HG02840 (cell line): ENCODE results near the gene CNTD1.

Experiments
- ATAC-seq: cut with Tn5 transposase; IDR thresholded peaks from one replicate; pipeline ENCODE4 v1.9.1; 2021; ENCODE audit warnings: mild to moderate bottlenecking, moderate library complexity, moderate number of reproducible peaks; ENCODE audit not compliant: unreplicated experiment, low FRiP score

Gene CNTD1

GRCh38 chr17:42803074-42803883, 4.6 kb downstream of the CNTD1 start:
- no peak for ATAC-seq

DNA sequence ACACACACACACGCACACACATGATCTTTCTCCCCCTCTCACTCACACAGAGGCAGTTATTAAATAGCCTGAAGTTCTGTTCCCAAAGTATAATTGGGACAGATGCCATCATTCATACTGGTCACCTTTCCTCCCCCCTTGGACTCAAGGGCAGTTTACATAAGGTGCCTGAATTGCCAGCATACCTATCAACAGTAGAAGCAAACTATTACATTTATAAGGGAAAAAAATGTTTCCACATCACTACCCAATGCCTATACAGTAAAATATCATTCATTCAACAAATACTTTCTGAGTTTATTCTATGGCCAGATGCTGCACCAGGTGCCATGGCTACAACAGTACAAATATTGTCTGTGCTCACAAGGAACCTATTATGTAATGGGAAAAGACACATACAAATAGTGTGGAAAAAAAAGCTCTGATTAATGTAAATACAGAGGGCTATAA, 6.3 kb downstream of the CNTD1 start:
- no peak for ATAC-seq

DNA sequence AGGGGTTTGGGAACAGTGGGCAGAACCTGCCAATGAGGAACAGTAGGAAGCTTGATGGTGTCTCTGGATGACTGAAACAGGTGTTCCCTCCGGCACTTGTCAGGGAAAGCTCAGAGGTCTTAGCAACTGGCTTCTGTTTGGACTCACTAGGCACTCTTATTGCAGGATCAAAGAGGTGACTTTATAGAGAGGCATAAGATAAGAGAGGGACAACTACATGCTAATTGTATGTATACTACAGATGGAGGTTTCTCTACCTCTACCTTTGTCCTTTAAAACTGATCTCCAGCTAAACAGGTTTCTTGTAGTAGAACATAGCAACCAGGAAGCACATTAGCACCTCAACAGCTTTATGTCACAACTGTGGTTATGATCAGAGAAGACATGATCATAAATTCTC, 7.6 kb downstream of the CNTD1 start:
- no peak for ATAC-seq

DNA sequence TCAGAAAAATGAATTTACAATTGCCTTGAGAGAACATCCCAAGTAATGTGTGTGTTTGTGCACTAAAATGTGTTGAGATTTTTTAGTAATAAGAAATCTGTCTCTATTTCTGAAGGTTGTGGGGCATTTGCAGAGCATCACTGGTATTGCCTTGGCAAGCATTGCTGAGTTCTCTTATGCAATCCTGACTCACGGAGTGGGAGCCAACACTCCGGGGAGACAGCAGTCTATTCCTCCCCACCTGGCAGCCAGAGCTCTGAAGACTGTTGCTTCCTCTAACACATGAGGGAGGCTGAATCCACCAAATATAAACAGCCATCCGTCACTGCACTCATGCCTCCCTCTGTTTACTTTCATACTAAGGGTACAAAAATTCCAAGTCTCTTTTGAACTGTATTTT, 10.6 kb downstream of the CNTD1 start:
- no peak for ATAC-seq

DNA sequence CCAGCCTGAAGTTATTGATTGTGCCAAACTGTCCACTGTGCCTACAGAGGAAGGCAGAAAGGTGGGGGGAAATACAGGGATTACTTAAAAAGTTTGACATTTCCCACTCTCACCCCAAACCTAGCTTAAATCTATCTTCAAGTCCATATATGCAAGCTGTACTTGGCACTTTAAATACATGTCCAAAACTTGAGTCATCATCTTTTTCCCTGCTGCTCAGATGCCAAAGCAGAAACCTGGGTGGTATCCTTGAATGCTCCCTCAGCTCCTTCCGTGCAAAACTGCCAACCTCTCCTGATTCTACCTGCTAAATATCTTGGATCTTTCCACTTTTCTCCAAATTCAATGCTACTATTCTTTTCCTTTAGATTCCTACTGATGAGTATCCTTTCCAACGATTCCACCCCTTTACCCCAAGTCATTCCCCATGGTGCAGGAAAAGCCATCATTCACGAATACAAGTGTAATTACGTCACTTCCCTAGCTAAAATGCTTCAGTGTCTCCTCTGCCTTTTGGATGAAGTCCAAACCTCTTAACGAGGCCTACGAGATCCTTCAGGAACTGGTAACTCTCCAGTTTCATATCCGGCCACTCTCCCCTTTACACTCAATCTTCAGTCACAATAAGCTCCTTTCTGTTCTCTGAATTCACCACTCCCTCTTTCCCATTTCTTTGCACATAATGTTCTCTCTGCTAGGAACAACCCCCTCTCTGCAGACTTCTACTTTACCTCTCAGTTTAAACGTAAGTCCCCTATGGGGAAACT, 16.2 kb downstream of the CNTD1 start:
- no peak for ATAC-seq

GRCh38 chr17:42817866-42818265, 19.2 kb downstream of the CNTD1 start:
- ATAC-seq = no peak

- ATAC-seq = no peak
Observed at GRCh38 chr17:42818379-42818778, 19.7 kb downstream of the CNTD1 start.

DNA sequence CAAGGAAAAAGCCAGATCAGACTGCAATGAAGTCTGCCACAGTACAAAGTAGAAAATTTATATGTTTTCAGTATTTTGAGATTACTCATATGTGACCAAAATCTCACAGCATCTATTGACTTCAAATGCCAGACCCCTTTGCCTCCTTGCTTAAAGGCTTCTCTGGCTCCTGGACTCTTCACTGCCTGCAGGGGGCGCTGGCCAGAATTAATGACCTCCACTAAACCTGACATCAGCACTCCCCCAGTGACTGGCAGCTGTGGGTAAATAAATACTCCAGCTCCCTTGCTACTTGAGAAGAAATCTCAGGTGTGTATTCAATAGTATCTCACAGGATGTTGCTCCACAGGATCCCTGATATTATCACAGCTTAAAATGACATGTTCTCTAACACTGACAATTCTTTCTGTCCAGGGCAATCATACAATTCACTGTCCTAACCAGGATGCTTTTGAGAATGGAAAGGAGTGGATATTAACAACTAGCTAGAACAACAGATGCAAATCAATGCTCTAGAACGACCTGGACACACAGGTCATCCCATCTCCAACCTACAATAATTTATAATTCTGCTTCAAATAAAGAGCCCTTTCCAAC, 21.4 kb downstream of the CNTD1 start:
- no peak for ATAC-seq

DNA sequence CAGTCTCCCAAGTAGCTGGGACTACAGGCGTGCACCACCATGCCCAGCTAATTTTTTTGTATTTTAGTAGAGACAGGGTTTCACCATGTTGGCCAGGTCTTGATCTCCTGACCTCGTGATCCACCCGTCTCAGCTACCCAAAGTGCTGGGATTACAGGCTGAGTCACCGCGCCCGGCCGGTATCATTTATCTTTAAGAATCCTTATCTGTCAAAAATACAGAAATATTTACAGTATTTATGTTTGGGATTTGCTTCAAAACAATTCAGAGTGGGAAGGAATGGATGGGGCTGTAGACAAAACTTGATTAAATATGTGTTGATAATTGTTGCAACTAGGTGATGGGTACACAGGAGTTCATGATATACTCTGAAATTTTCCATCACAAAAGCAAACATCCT, 22.5 kb downstream of the CNTD1 start:
- no peak for ATAC-seq

GRCh38 chr17:42827472-42827871, 28.8 kb downstream of the CNTD1 start:
- ATAC-seq = no peak

- ATAC-seq = no peak
Observed at GRCh38 chr17:42830971-42831370, 32.3 kb downstream of the CNTD1 start.

DNA sequence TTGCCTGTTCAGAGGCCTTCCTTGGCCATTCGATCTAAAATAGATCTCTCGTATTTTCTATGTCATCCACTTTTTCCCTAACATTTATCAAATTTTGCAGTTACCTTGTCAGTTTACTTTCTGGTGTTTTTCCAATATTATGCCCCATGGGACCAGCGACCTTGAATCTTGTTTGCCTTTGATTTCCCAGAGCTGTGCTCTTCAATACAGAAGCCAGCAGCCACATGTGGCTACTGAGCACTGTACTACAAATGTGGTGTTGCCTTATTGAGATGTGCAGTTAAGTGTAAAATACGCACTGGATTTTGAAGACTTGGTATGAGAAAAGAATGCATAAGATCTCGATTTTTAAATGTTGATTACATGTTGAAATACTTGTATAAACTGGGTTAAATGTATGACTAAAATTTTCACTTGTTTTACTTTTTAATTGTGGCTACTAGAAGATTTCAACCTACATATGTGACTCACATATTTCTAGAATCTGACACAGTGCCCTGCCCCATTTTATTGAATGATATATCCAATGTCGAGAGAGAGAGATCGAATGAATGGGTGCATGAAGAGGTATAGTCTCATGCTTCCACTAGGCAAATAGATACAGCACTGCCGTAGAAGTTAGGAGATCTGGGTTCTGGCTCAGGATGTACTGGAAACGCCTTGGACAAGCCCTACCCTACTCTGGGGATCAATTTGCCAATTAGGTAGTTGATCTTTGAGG, 33.7 kb downstream of the CNTD1 start:
- ATAC-seq = peak; percentile 16

DNA sequence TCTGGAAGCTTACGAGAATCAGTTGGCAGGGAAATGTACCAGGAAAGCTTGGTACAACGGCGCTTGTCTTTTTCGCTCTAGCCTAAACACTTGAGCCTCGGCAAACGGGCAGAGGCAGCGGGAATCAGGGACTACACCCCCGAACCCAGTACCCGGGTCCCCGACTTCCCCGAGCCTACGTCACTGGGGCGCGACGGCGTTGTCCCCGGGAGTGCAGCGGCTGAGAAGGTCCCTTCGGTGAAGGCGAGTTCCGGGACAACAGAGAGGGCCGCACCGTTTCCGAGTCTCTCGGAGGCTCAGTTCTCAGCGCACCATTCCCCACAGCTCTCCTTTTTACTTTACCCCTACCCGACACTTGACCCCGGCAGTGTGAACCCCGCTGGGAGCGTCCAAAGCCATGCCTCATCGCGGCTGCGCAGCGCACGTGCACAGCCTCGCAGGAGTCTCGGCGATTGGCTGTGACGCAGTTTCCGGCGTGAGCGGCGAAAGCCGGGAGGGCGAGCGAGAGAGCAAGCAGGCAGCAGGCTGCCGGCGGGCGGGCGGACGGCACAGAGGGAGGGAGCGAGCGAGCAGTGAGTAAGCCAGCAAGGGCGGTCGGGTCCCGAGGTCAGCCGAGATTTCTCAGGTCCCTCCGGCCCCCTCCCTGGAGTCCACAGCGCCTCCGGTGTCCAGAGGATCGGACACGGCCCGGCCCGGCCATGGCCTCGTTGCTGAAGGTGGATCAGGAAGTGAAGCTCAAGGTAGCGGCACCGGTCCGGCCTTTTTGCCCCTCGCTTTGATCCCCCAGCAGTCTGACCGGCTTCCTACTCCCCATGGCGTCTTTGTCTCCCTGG, 34.5 kb downstream of the CNTD1 start, which contains the start of gene PSME3:
Gene PSME3, plus strand, starts transcription at position 464 of the 833 bp plus-strand sequence. Its CDS starts 235 bp downstream, at position 699.
- ATAC-seq = peak; percentile 86

- no peak for ATAC-seq
Observed at GRCh38 chr17:42833767-42834422, 35.2 kb downstream of the CNTD1 start.

GRCh38 chr17:42835732-42836131, 37.1 kb downstream of the CNTD1 start:
- ATAC-seq = no peak

GRCh38 chr17:42841975-42842685, 43.5 kb downstream of the CNTD1 start:
- no peak for ATAC-seq

GRCh38 chr17:42843358-42843934, 44.8 kb downstream of the CNTD1 start:
- ATAC-seq = no peak

- no peak for ATAC-seq
Observed at GRCh38 chr17:42844271-42844670, 45.6 kb downstream of the CNTD1 start, which contains the start of gene AOC2. Gene AOC2, plus strand, starts transcription at chr17:42844580. Its CDS starts 47 bp downstream, at chr17:42844627.
